ENCODE data around the gene SH3RF2. TPM values are rescaled to one million over a fixed set of nuclear protein-coding genes. Genes with fewer than 3 reads are reported as not detected.

The SH3RF2 gene
- total and polyA plus RNA-seq, 2 donors (not counting 1 experiment from before 2014, with no cell fraction given), result 0.03 TPM; not detected in 1

DNA sequence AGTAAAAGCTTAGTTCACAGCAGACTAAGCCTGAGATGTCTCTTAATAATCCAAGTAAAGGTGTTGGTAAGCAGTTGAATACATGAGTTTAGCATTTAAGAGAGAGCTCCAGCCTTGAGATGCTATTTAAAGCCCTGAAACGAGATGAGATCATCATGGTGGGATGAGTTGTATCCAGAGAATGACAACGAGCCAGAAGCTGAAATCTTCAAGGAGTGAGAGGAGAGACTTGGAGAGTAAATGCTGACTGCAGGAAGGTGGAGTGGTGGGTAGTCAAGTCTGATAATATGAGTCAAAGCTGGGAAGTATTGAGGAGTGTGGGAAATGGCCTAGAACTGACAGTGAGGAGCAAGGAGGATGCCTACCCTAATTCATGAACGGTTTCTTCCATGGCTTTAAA, 115.3 kb downstream of the SH3RF2 start:
- 57% methylated on average over 3 of the region's 3 CpGs for WGBS (ENCODE audit: insufficient coverage)
- H3K9me3 ChIP-seq (ENCODE audit: control extremely low read depth in 1 of 3, control insufficient read depth in 2 of 3, insufficient read depth in 1 of 3, low read length in 2 of 3), result no peaks in the 10 kb centered on the region
- intact Hi-C loops (cut with micrococcal nuclease), result no loop called here
- H3K79me2 ChIP-seq (ENCODE audit: control insufficient read depth, insufficient read depth, low read length), result no peaks in the 10 kb centered on the region
- H3K27me3 ChIP-seq (replicated peaks in 1 of 4; ENCODE audit: control extremely low read depth in 1 of 4, control insufficient read depth in 3 of 4, insufficient read depth in 4 of 4, low read length in 3 of 4), result peaks cover 0 to 6% (median 0%) of the 10 kb centered on the region in 4 experiments
- peaks cover 43% of the 10 kb centered on the region for H3K27me3 Mint-ChIP-seq
- POLR2A ChIA-PET, result no interaction called here
- TF ChIP-seq CTCF (IDR thresholded peaks at IDR 0.05), result no peak
- TF ChIP-seq EZH2 (IDR thresholded peaks at IDR 0.05; ENCODE audit: borderline replicate concordance, insufficient read depth, low read depth, low read length, poor library complexity, severe bottlenecking), result no peak
- no peaks in the 10 kb centered on the region for H3K4me1 ChIP-seq (ENCODE audit: control insufficient read depth in 2 of 2, insufficient read depth in 2 of 2, low read length in 2 of 2)
- no peak overlapping the region for H2AFZ ChIP-seq (ENCODE audit: insufficient read depth, low read depth, low read length, poor library complexity, severe bottlenecking)
- H3K9me3 Mint-ChIP-seq (ENCODE audit: insufficient read depth), result no peaks in the 10 kb centered on the region
- ATAC-seq (ENCODE audit: low read depth) (no peak), DNase-seq (no peak)
- no peak overlapping the region for H3K27ac Mint-ChIP-seq
- H4K20me1 ChIP-seq (ENCODE audit: control insufficient read depth, insufficient read depth, low read length, poor library complexity, severe bottlenecking), result no peaks in the 10 kb centered on the region
- H3K36me3 ChIP-seq (replicated peaks in 1 of 2; ENCODE audit: control extremely low read depth in 1 of 2, control insufficient read depth in 1 of 2, extremely low read depth in 1 of 2, insufficient read depth in 2 of 2, low read length in 1 of 2), result no peaks in the 10 kb centered on the region
- no peak overlapping the region for H3K4me2 ChIP-seq (replicated peaks; ENCODE audit: low read depth, low read length, poor library complexity, severe bottlenecking)
- CTCF ChIA-PET, result no interaction called here
- H3K27ac ChIP-seq (ENCODE audit: low read length in 2 of 2), result no peak overlapping the region
- no peaks in the 10 kb centered on the region for H3K4me1 Mint-ChIP-seq
- H3K4me3 ChIP-seq (ENCODE audit: control extremely low read depth in 1 of 5, extremely low read depth in 1 of 5, insufficient read depth in 1 of 5, low read depth in 2 of 5, low read length in 4 of 5), result no peak overlapping the region
- H3K4me3 Mint-ChIP-seq, result no peak overlapping the region
- no peak overlapping the region for H3K9ac ChIP-seq (ENCODE audit: low read length)

GRCh38 chr5:146052780-146053179, 116.4 kb downstream of the SH3RF2 start:
- ATAC-seq (ENCODE audit: low read depth), result no peak
- Histone ChIP-seq H3K27me3 (replicated peaks in 1 of 4; ENCODE audit: control extremely low read depth in 1 of 4, control insufficient read depth in 3 of 4, insufficient read depth in 4 of 4, low read length in 3 of 4) (peaks cover 0 to 6% (median 0%) of the 10 kb centered on the region in 4 experiments), H3K9ac (ENCODE audit: low read length) (no peak overlapping the region), H3K36me3 (replicated peaks in 1 of 2; ENCODE audit: control extremely low read depth in 1 of 2, control insufficient read depth in 1 of 2, extremely low read depth in 1 of 2, insufficient read depth in 2 of 2, low read length in 1 of 2) (no peaks in the 10 kb centered on the region), H3K4me2 (replicated peaks; ENCODE audit: low read depth, low read length, poor library complexity, severe bottlenecking) (no peak overlapping the region), H3K4me1 (ENCODE audit: control insufficient read depth in 2 of 2, insufficient read depth in 2 of 2, low read length in 2 of 2) (no peaks in the 10 kb centered on the region), H4K20me1 (ENCODE audit: control insufficient read depth, insufficient read depth, low read length, poor library complexity, severe bottlenecking) (no peaks in the 10 kb centered on the region), H3K4me3 (ENCODE audit: control extremely low read depth in 1 of 5, extremely low read depth in 1 of 5, insufficient read depth in 1 of 5, low read depth in 2 of 5, low read length in 4 of 5) (no peak overlapping the region), H3K9me3 (ENCODE audit: control extremely low read depth in 1 of 3, control insufficient read depth in 2 of 3, insufficient read depth in 1 of 3, low read length in 2 of 3) (no peaks in the 10 kb centered on the region), H2AFZ (ENCODE audit: insufficient read depth, low read depth, low read length, poor library complexity, severe bottlenecking) (no peak overlapping the region), H3K79me2 (ENCODE audit: control insufficient read depth, insufficient read depth, low read length) (no peaks in the 10 kb centered on the region), H3K27ac (ENCODE audit: low read length in 2 of 2) (no peak overlapping the region)
- ChIA-PET POLR2A (no interaction called here), CTCF (no interaction called here)
- no peaks in the 10 kb centered on the region for H3K4me1 Mint-ChIP-seq
- no peak for DNase-seq
- H3K9me3 Mint-ChIP-seq (ENCODE audit: insufficient read depth), result no peaks in the 10 kb centered on the region
- no peak for TF ChIP-seq CTCF (IDR thresholded peaks at IDR 0.05)
- TF ChIP-seq EZH2 (IDR thresholded peaks at IDR 0.05; ENCODE audit: borderline replicate concordance, insufficient read depth, low read depth, low read length, poor library complexity, severe bottlenecking), result no peak
- intact Hi-C loops (cut with micrococcal nuclease), result no loop called here
- no peak overlapping the region for H3K27ac Mint-ChIP-seq
- H3K4me3 Mint-ChIP-seq, result no peak overlapping the region
- H3K27me3 Mint-ChIP-seq, result peaks cover 36% of the 10 kb centered on the region

All from B cell (primary cell).